HG03442 (cell line): ENCODE data around the gene PARD3.
"Not testable (repeated sequence)": the region's sequence is repeated elsewhere in the genome, so short reads cannot be mapped to it uniquely, and the experiment has no call there.

ENCODE experiments used
- ATAC-seq: cut with Tn5 transposase; IDR thresholded peaks from one replicate; pipeline ENCODE4 v1.9.1; 2021; ENCODE audit warnings: mild to moderate bottlenecking, moderate library complexity; ENCODE audit not compliant: unreplicated experiment

The PARD3 gene

GRCh38 chr10:34745244-34745643, 69.9 kb downstream of the PARD3 start:
- ATAC-seq = no peak

- ATAC-seq = no peak
Measured at GRCh38 chr10:34744590-34744989, 70.5 kb downstream of the PARD3 start.

GRCh38 chr10:34743814-34744213, 71.3 kb downstream of the PARD3 start:
- ATAC-seq = no peak

- ATAC-seq = no peak
Measured at GRCh38 chr10:34742456-34742855, 72.6 kb downstream of the PARD3 start.

- not testable (repeated sequence) for ATAC-seq
Measured at GRCh38 chr10:34741087-34741486, 74.0 kb downstream of the PARD3 start.

GRCh38 chr10:34740321-34740720, 74.8 kb downstream of the PARD3 start:
- ATAC-seq = no peak

GRCh38 chr10:34739915-34740314, 75.2 kb downstream of the PARD3 start:
- no peak for ATAC-seq

- ATAC-seq = no peak
Measured at GRCh38 chr10:34737772-34738169, 77.3 kb downstream of the PARD3 start.

- ATAC-seq = no peak
Measured at GRCh38 chr10:34736976-34737771, 77.9 kb downstream of the PARD3 start.

GRCh38 chr10:34734918-34735317, 80.2 kb downstream of the PARD3 start:
- no peak for ATAC-seq

GRCh38 chr10:34732926-34733325, 82.2 kb downstream of the PARD3 start:
- no peak for ATAC-seq

GRCh38 chr10:34731885-34732701, 83.0 kb downstream of the PARD3 start:
- ATAC-seq = no peak

GRCh38 chr10:34731213-34731612, 83.9 kb downstream of the PARD3 start:
- no peak for ATAC-seq

GRCh38 chr10:34730726-34731125, 84.4 kb downstream of the PARD3 start:
- no peak for ATAC-seq

GRCh38 chr10:34729619-34730018, 85.5 kb downstream of the PARD3 start:
- no peak for ATAC-seq

- ATAC-seq = no peak
Measured at GRCh38 chr10:34728361-34728760, 86.7 kb downstream of the PARD3 start.

- ATAC-seq = no peak
Measured at GRCh38 chr10:34727595-34728033, 87.5 kb downstream of the PARD3 start.

GRCh38 chr10:34726862-34727261, 88.2 kb downstream of the PARD3 start:
- no peak for ATAC-seq

GRCh38 chr10:34723750-34724149, 91.3 kb downstream of the PARD3 start:
- ATAC-seq = peak; percentile 74

- ATAC-seq = no peak
Measured at GRCh38 chr10:34722404-34722803, 92.7 kb downstream of the PARD3 start.

GRCh38 chr10:34721208-34721840, 93.8 kb downstream of the PARD3 start:
- ATAC-seq = no peak

- no peak for ATAC-seq
Measured at GRCh38 chr10:34719746-34720145, 95.3 kb downstream of the PARD3 start.
